ENCODE results near the gene VSIG2.
"Not testable (repeated sequence)": the region's sequence is repeated elsewhere in the genome, so short reads cannot be mapped to it uniquely, and the experiment has no call there.

The VSIG2 gene, protein sequence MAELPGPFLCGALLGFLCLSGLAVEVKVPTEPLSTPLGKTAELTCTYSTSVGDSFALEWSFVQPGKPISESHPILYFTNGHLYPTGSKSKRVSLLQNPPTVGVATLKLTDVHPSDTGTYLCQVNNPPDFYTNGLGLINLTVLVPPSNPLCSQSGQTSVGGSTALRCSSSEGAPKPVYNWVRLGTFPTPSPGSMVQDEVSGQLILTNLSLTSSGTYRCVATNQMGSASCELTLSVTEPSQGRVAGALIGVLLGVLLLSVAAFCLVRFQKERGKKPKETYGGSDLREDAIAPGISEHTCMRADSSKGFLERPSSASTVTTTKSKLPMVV

DNA sequence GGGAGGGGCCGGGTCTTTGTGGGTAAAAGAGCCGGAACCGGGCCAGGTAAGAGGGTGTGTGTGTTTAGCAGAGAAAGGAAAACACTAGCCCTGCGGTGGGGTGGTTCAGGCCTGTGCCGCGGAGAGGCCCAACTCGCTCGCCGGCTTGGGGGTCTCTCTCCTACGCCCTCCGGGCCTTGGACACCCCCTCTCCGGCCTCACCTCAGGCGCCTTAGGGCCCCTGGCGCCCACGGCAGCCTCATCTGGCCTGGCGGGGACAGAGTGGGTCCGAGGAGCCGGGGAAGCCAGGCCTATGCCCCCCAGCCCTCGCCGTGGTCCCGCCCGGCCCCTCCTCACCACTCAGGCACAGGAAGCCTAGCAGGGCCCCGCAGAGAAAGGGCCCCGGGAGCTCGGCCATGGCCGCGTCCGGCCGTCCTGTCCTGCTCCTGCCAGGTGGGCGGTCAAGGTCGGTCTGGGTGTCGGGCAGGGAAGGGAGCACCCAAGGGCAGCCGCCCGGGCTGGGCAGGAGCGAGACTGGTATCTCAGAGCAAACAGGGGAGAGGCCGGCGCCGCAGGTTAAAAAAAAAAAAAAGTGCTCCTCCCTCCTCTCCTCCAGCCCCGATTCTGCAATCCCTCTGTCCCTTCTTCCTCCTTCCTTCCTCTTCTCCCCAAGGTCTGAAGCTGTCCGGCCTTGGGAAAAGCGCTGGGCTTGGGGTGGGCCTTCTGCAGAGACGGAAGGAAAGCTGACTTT is at the start of gene VSIG2:
Gene VSIG2 (minus strand): TSS at position 515 of the 730 bp plus-strand sequence. CDS start 118 bp downstream, at position 397.
- no peak for DNase-seq (ENCODE audit: low read depth)

- DNase-seq (ENCODE audit: low read depth), result no peak
These were observed 49.0 kb upstream of the VSIG2 start for GRCh38 chr11:124801014-124801413.

- peak; percentile 56 for DNase-seq (ENCODE audit: low read depth)
These were observed 48.3 kb upstream of the VSIG2 start, which contains the start of gene MSANTD2 for GRCh38 chr11:124800226-124800929. Gene MSANTD2, minus strand, starts transcription at chr11:124800406. Its CDS starts 26 bp downstream, at chr11:124800380.

DNA sequence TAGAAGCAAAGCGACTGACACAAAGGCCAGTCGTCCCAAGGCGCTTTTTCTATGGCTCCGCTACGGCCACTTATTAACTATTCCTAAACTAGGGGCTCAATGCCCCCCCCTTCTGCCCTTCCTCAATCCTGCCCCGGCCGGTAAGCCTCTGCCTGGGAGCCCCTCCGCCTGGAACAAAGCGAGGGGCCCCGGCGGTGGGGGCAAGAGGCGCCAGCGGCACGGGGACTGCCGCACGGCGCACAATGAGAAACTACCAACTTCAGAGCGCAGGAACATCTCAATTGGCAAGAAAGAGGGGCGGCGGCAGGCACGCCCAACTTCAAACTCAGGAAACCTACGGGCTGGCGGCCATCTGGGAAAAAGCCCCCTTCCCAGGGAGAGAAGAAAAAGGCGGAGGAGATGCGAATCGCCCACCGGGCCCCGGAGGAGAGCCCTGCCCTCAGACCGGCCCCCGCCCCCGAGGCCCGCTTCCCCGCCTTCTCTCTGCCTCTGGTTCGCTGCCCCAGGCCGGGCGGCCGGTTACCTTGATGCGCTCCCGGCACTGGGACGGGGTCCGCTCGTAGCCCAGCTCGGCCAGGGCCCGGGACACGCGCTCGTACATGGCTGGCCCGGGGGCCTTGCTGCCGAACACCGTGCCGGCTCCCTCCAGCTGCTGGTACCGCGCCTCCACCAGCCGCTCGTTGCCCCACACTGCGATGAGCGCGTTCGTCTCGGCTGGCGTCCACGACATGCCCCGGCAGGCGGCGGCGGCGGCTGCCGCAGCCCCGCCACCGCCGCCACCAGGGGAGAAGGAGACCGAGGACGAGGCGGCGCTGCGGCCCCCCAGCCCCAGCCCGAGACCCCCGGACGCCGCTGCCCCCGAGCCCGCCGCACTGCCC is 47.5 kb upstream of the VSIG2 start:
- no peak for DNase-seq (ENCODE audit: low read depth)

GRCh38 chr11:124798991-124799347 is 46.9 kb upstream of the VSIG2 start:
- DNase-seq (ENCODE audit: low read depth), result no peak

DNA sequence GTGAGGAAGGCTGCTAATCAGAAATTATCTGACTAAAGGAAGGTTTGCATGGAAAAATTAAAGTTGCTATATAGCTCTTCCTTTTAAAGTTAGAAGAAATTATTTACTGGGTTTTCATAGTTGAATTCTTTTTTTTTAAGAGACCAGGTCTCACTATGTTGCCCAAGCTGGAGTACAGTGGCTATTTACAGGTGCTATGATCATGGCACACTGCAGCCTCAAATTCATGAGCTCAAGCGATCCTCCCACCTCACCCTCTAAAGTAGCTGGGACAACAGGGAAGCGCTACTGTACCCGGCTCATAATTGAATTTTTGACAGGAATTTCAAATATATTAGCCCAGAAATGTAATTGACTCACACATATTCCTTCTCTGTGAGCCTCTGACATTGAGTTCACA is 44.3 kb upstream of the VSIG2 start:
- no peak for DNase-seq (ENCODE audit: low read depth)

- DNase-seq (ENCODE audit: low read depth), result peak; percentile 29
These were observed 41.6 kb upstream of the VSIG2 start for GRCh38 chr11:124793466-124794278.

- no peak for DNase-seq (ENCODE audit: low read depth)
These were observed 39.7 kb upstream of the VSIG2 start for GRCh38 chr11:124791626-124792341.

GRCh38 chr11:124788521-124788920 is 36.5 kb upstream of the VSIG2 start:
- no peak for DNase-seq (ENCODE audit: low read depth)

DNA sequence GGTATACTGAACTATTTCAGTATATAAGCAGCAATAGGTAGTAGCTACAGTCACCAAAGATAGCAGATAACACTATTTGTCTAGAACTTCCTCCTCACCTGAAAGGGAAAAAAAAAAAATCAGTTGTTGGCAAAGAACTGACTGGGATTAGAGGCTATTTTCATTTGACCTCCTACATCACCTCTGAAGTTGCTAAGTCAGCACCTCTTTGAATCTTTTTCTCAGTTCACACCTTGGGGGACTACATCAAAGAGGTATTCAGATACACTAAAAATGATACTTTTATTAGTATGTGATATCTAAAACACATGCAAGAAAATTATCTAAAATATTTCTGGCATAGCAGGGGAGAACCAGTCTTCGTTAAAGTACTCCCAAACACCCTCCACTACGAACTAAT is 32.0 kb upstream of the VSIG2 start:
- no peak for DNase-seq (ENCODE audit: low read depth)

DNA sequence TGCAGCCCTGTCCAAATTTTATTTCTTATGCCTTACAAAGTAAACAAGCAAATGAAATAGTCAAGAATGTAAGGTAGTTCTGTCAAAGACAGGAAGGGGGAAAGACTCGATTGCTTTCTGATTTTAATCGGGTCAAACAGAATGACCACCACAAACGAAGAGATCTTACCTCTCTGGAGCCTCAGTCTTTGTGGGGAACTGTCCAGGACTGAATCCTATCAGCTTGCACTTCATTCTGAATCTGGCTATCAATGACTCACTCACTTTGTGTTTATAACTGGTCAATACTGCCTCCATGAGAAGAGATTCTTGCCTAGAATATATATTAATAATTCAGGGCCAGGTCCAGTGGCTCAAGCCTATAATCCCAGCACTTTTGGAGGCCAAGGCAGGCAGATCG is 30.9 kb upstream of the VSIG2 start:
- DNase-seq (ENCODE audit: low read depth), result no peak

DNA sequence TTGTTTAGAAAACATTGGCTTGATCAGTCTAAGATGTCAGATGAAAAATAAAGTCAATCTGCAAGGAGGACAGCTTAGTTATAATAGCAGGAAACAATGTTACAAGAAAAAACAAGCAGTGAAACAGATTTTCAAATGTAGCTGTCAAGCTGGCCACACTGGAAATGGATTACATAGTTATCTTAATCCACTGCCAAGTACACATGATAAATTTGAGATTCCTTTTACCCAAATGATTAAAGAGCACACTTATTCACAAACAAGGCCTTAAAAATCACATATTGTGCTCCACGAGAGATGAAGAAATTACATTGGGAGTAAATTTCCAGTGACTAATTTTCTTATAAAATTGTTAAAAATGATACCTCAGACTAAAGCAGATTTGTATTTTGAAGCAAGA is 27.5 kb upstream of the VSIG2 start:
- no peak for DNase-seq (ENCODE audit: low read depth)

GRCh38 chr11:124778281-124778680 is 26.2 kb upstream of the VSIG2 start:
- DNase-seq (ENCODE audit: low read depth), result no peak

GRCh38 chr11:124776865-124777645 is 25.0 kb upstream of the VSIG2 start:
- DNase-seq (ENCODE audit: low read depth), result no peak

DNA sequence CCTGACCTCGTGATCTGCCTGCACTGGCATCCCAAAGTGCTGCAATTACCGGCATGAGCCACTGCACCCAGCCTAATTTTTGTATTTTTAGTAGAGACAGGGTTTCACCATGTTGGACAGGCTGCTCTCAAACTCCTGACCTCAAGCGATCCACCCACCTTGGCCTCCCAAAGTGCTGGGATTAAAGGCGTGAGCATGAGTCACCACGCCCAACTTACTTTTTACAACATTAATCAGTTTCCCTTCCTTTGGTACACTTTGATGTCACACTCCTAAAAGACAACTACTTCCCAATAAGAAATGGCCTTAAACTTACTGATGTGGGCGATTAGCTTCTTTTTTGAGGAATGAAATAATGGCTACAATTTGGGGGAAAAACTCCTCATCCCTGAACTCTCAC is 18.9 kb upstream of the VSIG2 start:
- DNase-seq (ENCODE audit: low read depth), result not testable (repeated sequence)

DNA sequence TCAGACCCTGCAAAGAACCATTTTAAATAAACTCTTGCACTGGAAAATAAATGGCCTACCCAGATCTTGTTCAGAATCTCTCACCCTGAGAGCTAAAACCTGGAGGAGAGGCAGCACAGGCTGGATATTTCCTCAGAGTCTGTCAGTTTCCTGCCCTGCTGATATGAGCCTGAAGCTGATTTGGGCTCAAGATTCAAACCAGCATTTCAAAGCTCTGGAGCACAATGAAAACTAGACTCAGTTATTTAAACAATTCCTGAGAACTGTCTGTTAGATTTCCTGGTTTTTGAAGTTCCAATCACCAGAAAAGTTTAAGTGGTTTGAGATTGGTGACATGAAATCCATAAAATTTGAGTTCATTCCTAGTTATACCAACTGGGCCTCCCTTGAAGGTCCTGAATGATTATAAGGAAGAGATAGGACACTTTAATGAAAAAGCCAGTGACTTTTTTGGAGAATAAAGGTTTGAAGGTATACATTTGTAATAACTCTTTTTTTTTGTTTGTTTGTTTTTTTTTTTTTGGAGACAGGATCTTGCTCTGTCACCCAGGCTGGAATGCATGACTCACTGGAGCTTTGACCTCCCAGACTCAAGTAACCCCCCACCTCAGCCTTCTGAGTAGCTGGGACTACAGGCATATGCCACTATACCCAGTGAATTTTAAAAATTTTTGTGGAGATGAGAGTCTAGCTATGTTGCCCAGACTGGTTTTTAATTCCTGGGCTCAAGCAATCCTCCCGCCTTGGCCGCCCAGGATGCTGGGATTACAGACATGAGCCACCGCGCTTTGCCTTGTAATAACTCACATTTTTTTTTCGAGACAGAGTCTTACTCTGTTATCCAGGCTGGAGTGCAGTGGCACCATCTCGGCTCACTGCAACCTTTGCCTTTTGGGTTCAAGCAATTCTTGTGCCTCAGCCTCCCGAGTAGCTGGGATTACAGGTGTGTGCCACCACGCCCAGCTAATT is 18.0 kb upstream of the VSIG2 start:
- DNase-seq (ENCODE audit: low read depth), result no peak

- no peak for DNase-seq (ENCODE audit: low read depth)
These were observed 16.9 kb upstream of the VSIG2 start for GRCh38 chr11:124768914-124769313.

- no peak for DNase-seq (ENCODE audit: low read depth)
These were observed 14.1 kb upstream of the VSIG2 start for GRCh38 chr11:124766156-124766555.

All from fibroblast of the conjunctiva (primary cell).